CD14-positive monocyte (primary cell): ENCODE measurements around the gene ASPSCR1. TPM values are rescaled to one million over a fixed set of nuclear protein-coding genes. Genes with fewer than 3 reads are reported as not detected.
A peak's percentile ranks its signal among the peaks of the same experiment; 100 is the strongest.

Source experiments
- DNase-seq, 3 donors: peaks; one replicate each; pipeline ENCODE4 v3.0.0-alpha.2; 2011 to 2022
- H2AFZ ChIP-seq: 2 replicates; pipeline ENCODE4 v1.6.0; 2012; ENCODE audit warnings: mild to moderate bottlenecking, low read depth, low read length, inconsistent platforms; ENCODE audit not compliant: insufficient read depth, poor library complexity, severe bottlenecking
- H3K27ac ChIP-seq, 2 donors: 1 replicate in 1 of 2; 2 replicates in 1 of 2; pipeline ENCODE4 v1.5.1; 2012 to 2013; ENCODE audit warnings: low read length in 2 of 2, control low read depth in 1 of 2, inconsistent platforms in 1 of 2, low read depth in 1 of 2, mild to moderate bottlenecking in 1 of 2
- H3K27me3 ChIP-seq, 2 donors: one replicate each; pipeline versions ENCODE4 v1.6.0 to v1.6.1; 2011 to 2013; ENCODE audit warnings: low read length in 2 of 2; ENCODE audit not compliant: control insufficient read depth in 2 of 2, insufficient read depth in 2 of 2
- H3K36me3 ChIP-seq, 2 donors: replicated peaks in 1 of 2; 1 replicate in 1 of 2; 2 replicates in 1 of 2; pipeline versions ENCODE4 v1.5.1 to v1.6.1; 2012 to 2013; ENCODE audit warnings: low read length in 2 of 2, control low read depth in 1 of 2, inconsistent platforms in 1 of 2, mild to moderate bottlenecking in 1 of 2; ENCODE audit not compliant: insufficient read depth in 2 of 2, control insufficient read depth in 1 of 2
- H3K4me1 ChIP-seq, 2 donors: 1 replicate in 1 of 2; 2 replicates in 1 of 2; pipeline versions ENCODE4 v1.5.1 to v1.6.1; 2012 to 2013; ENCODE audit warnings: low read length in 2 of 2, control low read depth in 1 of 2, inconsistent platforms in 1 of 2, mild to moderate bottlenecking in 1 of 2, moderate library complexity in 1 of 2; ENCODE audit not compliant: insufficient read depth in 2 of 2, control insufficient read depth in 1 of 2
- H3K4me2 ChIP-seq: replicated peaks from 2 replicates; pipeline ENCODE3; 2012; ENCODE audit warnings: low read length, moderate library complexity, mild to moderate bottlenecking; ENCODE audit not compliant: poor library complexity, severe bottlenecking; ENCODE audit errors: extremely low read depth
- H3K4me3 ChIP-seq, 3 experiments: fragments of 200-600 bp in 1 of 3; sonication (generic) in 1 of 3; replicated peaks in 1 of 3; 1 replicate in 2 of 3; 2 replicates in 1 of 3; pipeline ENCODE4 v1.5.1; 2011 to 2013; ENCODE audit warnings: low read length in 3 of 3, mild to moderate bottlenecking in 3 of 3, control low read depth in 2 of 3, low read depth in 2 of 3, inconsistent platforms in 1 of 3, moderate library complexity in 1 of 3
- H3K79me2 ChIP-seq: 2 replicates; pipeline ENCODE4 v1.6.0; 2012; ENCODE audit warnings: mild to moderate bottlenecking, control low read depth, inconsistent platforms, low read length, moderate library complexity; ENCODE audit not compliant: insufficient read depth
- H3K9ac ChIP-seq: 2 replicates; pipeline ENCODE4 v1.6.0; 2017; ENCODE audit warnings: low read length, mild to moderate bottlenecking; ENCODE audit not compliant: insufficient read depth, poor library complexity, severe bottlenecking
- H3K9me3 ChIP-seq, 2 donors: replicated peaks in 1 of 2; 1 replicate in 1 of 2; 2 replicates in 1 of 2; pipeline versions ENCODE4 v1.5.1 to v1.6.1; 2012 to 2013; ENCODE audit warnings: low read length in 2 of 2, control low read depth in 1 of 2; ENCODE audit not compliant: control insufficient read depth in 1 of 2, insufficient read depth in 1 of 2
- H4K20me1 ChIP-seq: 2 replicates; pipeline ENCODE4 v1.6.0; 2012; ENCODE audit warnings: mild to moderate bottlenecking, low read length, control low read depth, moderate library complexity; ENCODE audit not compliant: insufficient read depth
- H3K27ac Mint-ChIP-seq, 7 donors: one replicate each; pipeline ENCODE4 v1.8.0; 2020; ENCODE audit warnings: mild to moderate bottlenecking in 7 of 7, mixed read lengths in 7 of 7, moderate library complexity in 6 of 7, inconsistent platforms in 2 of 7
- H3K27me3 Mint-ChIP-seq, 3 donors: one replicate each; pipeline ENCODE4 v1.8.0; 2021 to 2022; ENCODE audit warnings: low read depth in 3 of 3, mild to moderate bottlenecking in 3 of 3, mixed read lengths in 3 of 3, moderate library complexity in 3 of 3, inconsistent platforms in 1 of 3
- H3K36me3 Mint-ChIP-seq, 2 donors: one replicate each; pipeline ENCODE4 v1.8.0; 2020; ENCODE audit warnings: mixed read lengths in 2 of 2, inconsistent platforms in 1 of 2, mild to moderate bottlenecking in 1 of 2
- H3K4me1 Mint-ChIP-seq: one replicate; pipeline ENCODE4 v1.8.0; 2020; ENCODE audit warnings: mild to moderate bottlenecking, mixed read lengths
- H3K4me3 Mint-ChIP-seq, 2 donors: one replicate each; pipeline ENCODE4 v1.8.0; 2020; ENCODE audit warnings: mild to moderate bottlenecking in 2 of 2, mixed read lengths in 2 of 2, moderate library complexity in 1 of 2
- H3K9me3 Mint-ChIP-seq, 7 donors: one replicate each; pipeline ENCODE4 v1.8.0; 2020 to 2022; ENCODE audit warnings: mixed read lengths in 7 of 7, mild to moderate bottlenecking in 6 of 7, moderate library complexity in 6 of 7, inconsistent platforms in 2 of 7
- CTCF ChIP-seq: fragments of 200-600 bp; IDR thresholded peaks from one replicate; pipeline ENCODE4 v1.8.0; 2022; ENCODE audit warnings: antibody characterized with exemption, mild to moderate bottlenecking
- WGBS: methylation state at CpG from one replicate; pipeline ENCODE4 v1.1.5; 2013; ENCODE audit warnings: missing lambda C conversion rate; ENCODE audit not compliant: insufficient coverage; 5-methylcytosine and 5-hydroxymethylcytosine counted together
- intact Hi-C, 2 donors: fragments of 100-400 bp; cut with micrococcal nuclease; formaldehyde crosslinking; loops; one replicate each; pipeline versions ENCODE4 v1.15.0 to v1.15.1; 2023
- polyA plus RNA-seq, 3 donors: library from polyadenylated mRNA; depleted of rRNA in 1 of 3; unstranded in 2 of 3; stranded (reverse) in 1 of 3; fragments of 300-500 nt in 2 of 3; fragments of >200 nt in 1 of 3; fragmentation: Illumina TruSeq in 2 of 3; gene quantifications; 1 replicate in 2 of 3; 2 replicates in 1 of 3; pipeline ENCODE4 v1.2.3, GENCODE V29; 2012 to 2021

Gene ASPSCR1
- polyA plus RNA-seq, 3 donors, result 25.5 to 31.9 (median 25.6) TPM

- peaks cover 26 to 35% (median 29%) of the 10 kb centered on the region in 3 donors for H3K27me3 Mint-ChIP-seq
- Histone ChIP-seq H3K9me3 (peaks cover 2 to 3% of the 10 kb centered on the region in 2 donors), H3K27me3 (peaks cover 0 to 18% of the 10 kb centered on the region in 2 donors), H3K36me3 (no peaks in the 10 kb centered on the region), H3K4me2 (peak overlapping the region; percentile 70), H4K20me1 (no peaks in the 10 kb centered on the region), H3K9ac (peak overlapping the region; percentile 27), H3K27ac (no peak overlapping the region), H2AFZ (peak overlapping the region; percentile 78), H3K4me1 (peaks cover 34 to 36% of the 10 kb centered on the region in 2 donors), H3K4me3 (peak overlapping the region in 2 of 3 experiments; percentile 2 to 59), H3K79me2 (no peaks in the 10 kb centered on the region)
- intact Hi-C loops, result no loop called here
- peaks cover 0 to 4% (median 2%) of the 10 kb centered on the region in 7 donors for H3K9me3 Mint-ChIP-seq
- WGBS, result 7% methylated on average over 33 of the region's 36 CpGs
- H3K4me1 Mint-ChIP-seq, result peaks cover 26% of the 10 kb centered on the region
- no peak for TF ChIP-seq CTCF
- H3K4me3 Mint-ChIP-seq, result peak overlapping the region; percentile 59 to 71
- peak overlapping the region in 1 of 7 donors; percentile 48 for H3K27ac Mint-ChIP-seq
- peak; percentile 46 to 68 (median 63) for DNase-seq
- no peaks in the 10 kb centered on the region for H3K36me3 Mint-ChIP-seq
Observed at GRCh38 chr17:81967533-81968395, 9.7 kb upstream of the ASPSCR1 start.

GRCh38 chr17:81968396-81968745, 9.1 kb upstream of the ASPSCR1 start:
- Mint-ChIP-seq H3K9me3 (peaks cover 0 to 8% (median 7%) of the 10 kb centered on the region in 7 donors), H3K27me3 (peaks cover 20 to 32% (median 23%) of the 10 kb centered on the region in 3 donors), H3K36me3 (no peaks in the 10 kb centered on the region), H3K4me1 (peaks cover 26% of the 10 kb centered on the region), H3K27ac (peak overlapping the region in 1 of 7 donors; percentile 48), H3K4me3 (peak overlapping the region; percentile 59 to 71)
- 96% methylated on average over 3 of the region's 7 CpGs for WGBS
- intact Hi-C loops, result no loop called here
- H3K4me3 ChIP-seq, result peak overlapping the region in 1 of 3 experiments; percentile 59
- H3K4me1 ChIP-seq, result peaks cover 34 to 36% of the 10 kb centered on the region in 2 donors
- no peaks in the 10 kb centered on the region for H3K79me2 ChIP-seq
- no peak for DNase-seq
- no peak for TF ChIP-seq CTCF
- peak overlapping the region; percentile 78 for H2AFZ ChIP-seq
- peak overlapping the region; percentile 70 for H3K4me2 ChIP-seq
- no peaks in the 10 kb centered on the region for H3K36me3 ChIP-seq
- H3K9ac ChIP-seq, result no peak overlapping the region
- H3K27ac ChIP-seq, result no peak overlapping the region
- peaks cover 2 to 4% of the 10 kb centered on the region in 2 donors for H3K9me3 ChIP-seq
- peaks cover 0 to 12% of the 10 kb centered on the region in 2 donors for H3K27me3 ChIP-seq
- H4K20me1 ChIP-seq, result no peaks in the 10 kb centered on the region
